NCI-H1694 (cell line): ENCODE data around the gene KCNC4.
A peak's percentile ranks its signal among the peaks of the same experiment; 100 is the strongest.

Source experiments
- DNase-seq: peaks from one replicate; lab custom pipeline; 2025; lab: John Stamatoyannopoulos, UW

The KCNC4 gene

GRCh38 chr1:110254604-110255391, 44.7 kb downstream of the KCNC4 start:
- no peak for DNase-seq

- no peak for DNase-seq
These were observed 45.3 kb downstream of the KCNC4 start for GRCh38 chr1:110255392-110255787.

GRCh38 chr1:110258734-110259133, 48.6 kb downstream of the KCNC4 start:
- DNase-seq: peak; percentile 84

GRCh38 chr1:110259770-110260169, 49.7 kb downstream of the KCNC4 start:
- no peak for DNase-seq
